GM12875 (cell line): ENCODE data around the gene SPNS2.

Experiments
- H3K4me3 ChIP-seq: one replicate; pipeline ENCODE4 v1.5.1; 2011; ENCODE audit warnings: low read depth, low read length, control low read depth
- TF ChIP-seq, protein P1 (sequence below): IDR thresholded peaks from 2 replicates; pipeline ENCODE4 v1.5.1; 2011; ENCODE audit warnings: low read depth, mild to moderate bottlenecking, control low read depth, inconsistent platforms, low read length, moderate library complexity, borderline replicate concordance; ENCODE audit not compliant: insufficient read depth

SPNS2 gene

GRCh38 chr17:4529533-4530152 lies 31.0 kb downstream of the SPNS2 start:
- TF ChIP-seq, protein P1, sequence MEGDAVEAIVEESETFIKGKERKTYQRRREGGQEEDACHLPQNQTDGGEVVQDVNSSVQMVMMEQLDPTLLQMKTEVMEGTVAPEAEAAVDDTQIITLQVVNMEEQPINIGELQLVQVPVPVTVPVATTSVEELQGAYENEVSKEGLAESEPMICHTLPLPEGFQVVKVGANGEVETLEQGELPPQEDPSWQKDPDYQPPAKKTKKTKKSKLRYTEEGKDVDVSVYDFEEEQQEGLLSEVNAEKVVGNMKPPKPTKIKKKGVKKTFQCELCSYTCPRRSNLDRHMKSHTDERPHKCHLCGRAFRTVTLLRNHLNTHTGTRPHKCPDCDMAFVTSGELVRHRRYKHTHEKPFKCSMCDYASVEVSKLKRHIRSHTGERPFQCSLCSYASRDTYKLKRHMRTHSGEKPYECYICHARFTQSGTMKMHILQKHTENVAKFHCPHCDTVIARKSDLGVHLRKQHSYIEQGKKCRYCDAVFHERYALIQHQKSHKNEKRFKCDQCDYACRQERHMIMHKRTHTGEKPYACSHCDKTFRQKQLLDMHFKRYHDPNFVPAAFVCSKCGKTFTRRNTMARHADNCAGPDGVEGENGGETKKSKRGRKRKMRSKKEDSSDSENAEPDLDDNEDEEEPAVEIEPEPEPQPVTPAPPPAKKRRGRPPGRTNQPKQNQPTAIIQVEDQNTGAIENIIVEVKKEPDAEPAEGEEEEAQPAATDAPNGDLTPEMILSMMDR = no peak
- H3K4me3 ChIP-seq = no peak overlapping the region

DNA sequence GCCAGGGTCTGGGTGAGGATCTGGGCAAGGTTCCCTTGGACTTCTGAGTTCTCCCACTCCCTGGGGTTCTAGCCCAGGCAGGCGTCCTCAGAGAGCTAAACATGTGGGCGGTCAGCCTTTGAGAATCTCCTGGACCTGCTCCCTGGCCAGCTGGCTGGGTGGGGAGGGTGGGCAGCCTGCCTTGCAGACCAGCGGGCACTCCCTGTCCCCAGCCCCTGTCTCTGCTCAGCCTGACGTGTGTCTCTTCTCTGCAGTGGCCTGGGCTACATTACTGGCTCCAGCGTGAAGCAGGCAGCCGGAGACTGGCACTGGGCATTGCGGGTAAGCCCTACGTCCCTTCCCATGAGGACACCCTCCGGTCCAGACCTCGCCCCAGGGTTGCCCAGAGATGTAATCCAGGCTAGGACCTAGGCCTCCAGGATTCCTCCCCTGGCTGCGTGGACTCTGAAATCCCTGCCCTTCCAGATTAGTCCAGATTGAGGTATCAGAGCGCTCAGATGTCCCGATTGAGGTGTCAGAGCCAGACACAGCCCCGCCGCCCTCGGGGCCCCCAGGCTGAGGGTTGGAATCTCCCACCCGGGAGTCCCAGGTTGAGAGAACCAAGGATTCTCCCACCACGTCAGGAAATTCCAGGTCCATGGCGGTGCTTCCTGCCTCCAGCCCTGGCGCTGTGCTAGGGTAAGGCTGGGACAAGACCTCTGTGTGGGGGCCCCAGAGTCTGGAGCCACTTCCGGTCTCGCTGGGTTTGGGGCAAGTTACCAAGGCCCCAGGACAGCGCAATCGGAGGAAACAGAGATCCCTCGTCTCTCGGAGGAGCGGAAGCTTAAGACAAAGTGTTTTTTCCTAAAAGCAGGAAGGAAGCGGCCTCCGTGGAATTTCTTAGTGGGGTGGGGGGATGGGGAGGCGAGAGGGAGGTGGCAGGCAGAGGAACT lies 32.4 kb downstream of the SPNS2 start:
- H3K4me3 ChIP-seq = no peak overlapping the region
- TF ChIP-seq, protein P1 = no peak

DNA sequence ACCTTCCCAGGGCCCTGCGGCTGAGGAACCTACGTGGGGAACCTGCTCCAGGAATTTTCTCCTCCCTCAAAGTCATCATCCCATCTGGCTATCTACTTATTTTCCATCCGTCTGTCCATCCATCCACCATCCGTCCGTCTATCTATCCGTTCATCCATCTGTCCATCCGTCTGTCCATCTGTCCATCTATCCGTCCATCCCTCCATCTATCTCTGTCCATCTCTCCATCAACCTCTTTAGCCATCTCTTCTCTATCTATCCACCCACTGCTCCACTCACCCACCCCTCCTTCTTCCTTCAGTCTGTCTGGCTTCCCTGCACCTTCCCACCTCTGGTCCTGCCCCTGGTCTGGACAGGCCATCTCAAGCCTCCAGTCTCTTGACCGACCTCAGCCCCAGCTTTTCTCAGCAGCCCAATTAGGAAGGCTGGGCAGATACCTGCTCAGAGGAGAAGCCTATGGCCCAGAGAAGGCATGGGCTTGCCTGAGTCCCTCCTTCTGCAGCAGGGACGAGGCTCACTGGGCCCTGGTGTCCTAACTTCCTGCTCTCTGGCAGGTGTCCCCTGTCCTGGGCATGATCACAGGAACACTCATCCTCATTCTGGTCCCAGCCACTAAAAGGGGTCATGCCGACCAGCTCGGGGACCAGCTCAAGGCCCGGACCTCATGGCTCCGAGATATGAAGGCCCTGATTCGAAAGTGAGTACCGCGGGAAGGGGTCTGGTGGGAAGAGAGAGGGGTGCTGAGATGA lies 33.5 kb downstream of the SPNS2 start:
- H3K4me3 ChIP-seq = no peak overlapping the region
- TF ChIP-seq, protein P1 = no peak

GRCh38 chr17:4532860-4533522 lies 34.3 kb downstream of the SPNS2 start:
- TF ChIP-seq, protein P1 = no peak
- no peak overlapping the region for H3K4me3 ChIP-seq

DNA sequence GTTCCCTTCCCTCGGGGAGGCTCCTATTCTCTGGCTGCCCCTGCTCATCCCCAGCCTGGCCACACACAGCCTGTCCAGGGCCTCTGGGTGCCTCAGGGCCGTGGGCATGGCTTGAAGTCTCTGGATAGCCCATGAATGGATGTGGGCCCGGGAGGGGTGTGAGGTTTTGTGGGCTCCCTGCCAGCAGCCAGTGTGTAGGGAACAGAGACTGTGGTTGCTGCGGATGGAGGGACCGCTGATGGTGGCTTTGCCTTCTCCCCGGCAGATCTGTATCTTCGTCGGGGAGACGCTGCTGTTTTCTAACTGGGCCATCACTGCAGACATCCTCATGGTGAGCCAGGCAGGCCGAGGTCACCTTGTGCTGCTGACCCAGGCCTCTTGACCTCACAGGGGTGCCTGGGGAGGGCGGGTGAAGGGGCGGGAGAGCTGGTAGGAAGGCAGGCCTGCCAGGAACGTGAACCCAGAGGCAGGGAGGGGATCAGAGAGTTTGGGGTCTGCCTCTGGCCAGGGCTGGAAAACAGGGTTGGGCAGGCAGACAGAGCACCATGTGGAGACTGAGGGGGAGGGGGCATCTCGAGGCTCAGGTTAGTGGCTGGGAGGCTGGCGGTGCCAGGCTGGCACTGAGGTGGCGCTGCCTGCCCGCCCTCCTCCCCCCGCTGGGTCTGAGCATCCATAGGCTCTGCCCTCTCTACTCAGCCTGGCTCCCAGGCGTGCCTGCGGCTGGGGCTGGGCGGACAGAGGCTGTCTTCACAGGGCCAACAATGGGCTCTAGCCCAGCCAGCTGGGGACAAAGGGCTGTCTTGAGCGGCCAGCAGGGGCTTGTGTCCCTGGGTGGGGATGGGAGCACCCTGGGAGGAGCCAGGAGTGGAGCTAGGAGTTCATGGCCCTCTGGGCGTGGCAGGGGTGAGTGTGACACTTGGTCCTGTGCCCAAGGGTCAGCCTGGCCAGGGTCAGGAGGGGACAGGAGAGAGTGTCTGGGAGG lies 35.1 kb downstream of the SPNS2 start:
- H3K4me3 ChIP-seq = no peak overlapping the region
- TF ChIP-seq, protein P1 = no peak

DNA sequence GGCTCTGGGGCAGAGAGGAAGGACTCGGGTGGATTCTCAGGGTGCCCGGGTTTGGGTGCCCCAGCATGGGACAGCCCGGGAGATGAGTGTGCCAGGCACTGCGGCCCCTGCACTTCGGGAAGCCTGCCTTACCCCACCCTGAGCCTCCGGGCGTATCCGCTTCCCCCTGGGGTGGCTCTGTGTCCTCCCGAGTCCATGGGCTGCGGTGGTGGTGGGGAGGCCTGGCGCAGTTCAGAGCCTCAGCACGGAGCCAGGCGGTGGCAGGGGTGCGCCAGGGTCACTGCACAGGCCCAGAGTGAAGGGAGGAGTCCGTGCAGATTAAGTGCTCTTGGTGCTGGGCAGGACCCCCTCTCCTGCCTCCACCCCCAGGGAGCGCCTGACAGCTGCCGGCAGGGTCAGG lies 35.8 kb downstream of the SPNS2 start:
- TF ChIP-seq, protein P1 = no peak
- no peak overlapping the region for H3K4me3 ChIP-seq
